ENCODE data around the gene DUSP10. TPM values are rescaled to one million over a fixed set of nuclear protein-coding genes. Genes with fewer than 3 reads are reported as not detected.

DUSP10 gene
- polyA plus RNA-seq, 1 experiment = 35.9 TPM

DNA sequence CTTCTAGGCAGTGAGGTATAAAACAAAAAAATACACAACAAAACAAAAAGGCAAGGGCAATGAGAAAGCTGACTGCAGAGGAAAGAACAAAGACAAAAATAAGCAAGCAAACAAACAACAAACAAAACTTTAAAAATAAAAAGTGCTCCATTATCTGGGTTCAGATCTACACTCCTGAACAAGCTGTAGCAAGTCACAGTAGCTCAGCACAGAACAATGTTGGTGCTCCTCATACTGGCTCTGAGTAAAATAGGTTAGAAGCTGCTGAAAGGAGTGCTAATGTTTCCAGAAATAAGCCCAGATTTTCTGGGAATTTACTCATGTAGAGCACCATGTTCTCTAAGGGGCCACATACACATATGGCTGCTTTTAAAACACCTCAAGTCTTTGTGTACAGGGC, 16.6 kb upstream of the DUSP10 start:
- Histone ChIP-seq H3K27me3 (ENCODE audit: control insufficient read depth, insufficient read depth, low read length) (no peaks in the 10 kb centered on the region), H3K27ac (ENCODE audit: low read depth, low read length) (no peak overlapping the region), H3K4me3 (ENCODE audit: low read depth, low read length) (no peak overlapping the region), H3K9me3 (ENCODE audit: control insufficient read depth, insufficient read depth, low read length) (no peaks in the 10 kb centered on the region)
- ChIA-PET POLR2A (interaction anchor here (1.0 kb wide), 1 partner anchor 17 kb away, joined by 3 read pairs; the partner anchor contains the start of gene DUSP10), CTCF (interaction anchor here (0.6 to 2.3 kb wide), 3 partner anchors 47 to 697 kb away, joined by 3 to 11 read pairs (median 3); no protein-coding TSS in a partner anchor)
- TF ChIP-seq, protein P1, sequence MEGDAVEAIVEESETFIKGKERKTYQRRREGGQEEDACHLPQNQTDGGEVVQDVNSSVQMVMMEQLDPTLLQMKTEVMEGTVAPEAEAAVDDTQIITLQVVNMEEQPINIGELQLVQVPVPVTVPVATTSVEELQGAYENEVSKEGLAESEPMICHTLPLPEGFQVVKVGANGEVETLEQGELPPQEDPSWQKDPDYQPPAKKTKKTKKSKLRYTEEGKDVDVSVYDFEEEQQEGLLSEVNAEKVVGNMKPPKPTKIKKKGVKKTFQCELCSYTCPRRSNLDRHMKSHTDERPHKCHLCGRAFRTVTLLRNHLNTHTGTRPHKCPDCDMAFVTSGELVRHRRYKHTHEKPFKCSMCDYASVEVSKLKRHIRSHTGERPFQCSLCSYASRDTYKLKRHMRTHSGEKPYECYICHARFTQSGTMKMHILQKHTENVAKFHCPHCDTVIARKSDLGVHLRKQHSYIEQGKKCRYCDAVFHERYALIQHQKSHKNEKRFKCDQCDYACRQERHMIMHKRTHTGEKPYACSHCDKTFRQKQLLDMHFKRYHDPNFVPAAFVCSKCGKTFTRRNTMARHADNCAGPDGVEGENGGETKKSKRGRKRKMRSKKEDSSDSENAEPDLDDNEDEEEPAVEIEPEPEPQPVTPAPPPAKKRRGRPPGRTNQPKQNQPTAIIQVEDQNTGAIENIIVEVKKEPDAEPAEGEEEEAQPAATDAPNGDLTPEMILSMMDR (IDR thresholded peaks at IDR 0.05; ENCODE audit: low read depth, low read length) = no peak
- DNase-seq (ENCODE audit: low read depth, low spot score) = no peak

DNA sequence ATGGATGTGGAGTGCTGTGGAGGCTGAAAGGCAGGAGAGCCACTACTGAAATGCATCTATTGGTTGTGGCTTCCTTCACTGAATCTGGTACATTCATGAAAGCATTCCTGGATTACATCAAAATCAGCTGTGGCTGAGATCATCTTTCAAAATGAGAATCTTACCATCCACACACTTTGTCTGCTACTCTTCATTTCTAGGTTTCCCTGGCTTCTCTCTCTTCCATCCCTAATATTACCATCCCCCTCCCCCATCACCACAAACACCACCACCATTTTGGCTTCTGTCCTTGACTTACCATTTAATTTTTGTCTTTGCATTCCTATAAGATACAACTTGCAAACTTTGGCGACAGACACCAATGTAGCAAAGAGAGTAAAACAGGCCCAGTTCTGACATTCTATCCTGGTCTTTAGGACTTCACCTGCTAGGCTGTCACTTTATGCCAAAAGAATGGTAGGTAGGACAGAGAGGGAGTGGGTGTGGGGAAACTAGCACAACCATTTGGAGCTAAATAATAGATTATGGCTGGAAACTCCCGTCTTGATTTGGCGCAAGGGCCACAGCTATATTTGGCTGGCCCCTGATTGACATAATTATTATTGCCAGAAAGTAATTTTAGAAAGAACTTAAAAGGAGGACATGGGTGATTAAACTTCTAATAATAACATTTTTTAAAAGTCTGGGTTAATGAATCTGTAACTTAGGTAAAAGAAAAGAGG, 15.1 kb upstream of the DUSP10 start:
- no peak for DNase-seq (ENCODE audit: low read depth, low spot score)

DNA sequence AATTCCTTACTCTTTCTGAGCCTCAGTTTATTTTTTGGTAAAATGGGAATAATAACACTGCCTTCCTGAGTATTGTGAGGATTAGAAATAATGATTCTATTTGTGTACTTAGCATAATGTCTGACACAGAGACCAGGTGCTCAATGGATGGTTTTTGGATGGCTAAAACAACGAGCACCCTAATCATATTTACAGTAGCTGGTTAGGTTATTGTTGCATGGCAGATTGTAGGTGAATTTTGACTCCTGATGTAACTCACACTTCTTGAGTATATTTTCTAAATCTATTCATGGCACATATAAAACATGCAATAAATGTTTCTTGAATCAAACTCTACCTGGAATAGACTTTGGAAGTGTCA, 11.9 kb upstream of the DUSP10 start:
- CTCF ChIA-PET = no interaction called here
- Histone ChIP-seq H3K4me3 (ENCODE audit: low read depth, low read length) (no peak overlapping the region), H3K27me3 (ENCODE audit: control insufficient read depth, insufficient read depth, low read length) (no peaks in the 10 kb centered on the region), H3K9me3 (ENCODE audit: control insufficient read depth, insufficient read depth, low read length) (no peaks in the 10 kb centered on the region), H3K27ac (ENCODE audit: low read depth, low read length) (no peak overlapping the region)
- POLR2A ChIA-PET = no interaction called here
- DNase-seq (ENCODE audit: low read depth, low spot score) = no peak
- TF ChIP-seq, protein P1 (IDR thresholded peaks at IDR 0.05; ENCODE audit: low read depth, low read length) = no peak

More for the DNA sequence above, 15.1 kb upstream of the DUSP10 start:
- TF ChIP-seq, protein P1 (IDR thresholded peaks at IDR 0.05; ENCODE audit: low read depth, low read length) = no peak
- Histone ChIP-seq H3K27ac (ENCODE audit: low read depth, low read length) (no peak overlapping the region), H3K27me3 (ENCODE audit: control insufficient read depth, insufficient read depth, low read length) (no peaks in the 10 kb centered on the region), H3K4me3 (ENCODE audit: low read depth, low read length) (no peak overlapping the region), H3K9me3 (ENCODE audit: control insufficient read depth, insufficient read depth, low read length) (no peaks in the 10 kb centered on the region)
- CTCF ChIA-PET = interaction anchor here (2.3 kb wide), 1 partner anchor 698 kb away, joined by 11 read pairs; no protein-coding TSS in a partner anchor
- POLR2A ChIA-PET = interaction anchor here (1.0 kb wide), 1 partner anchor 15 kb away, joined by 3 read pairs; the partner anchor contains the start of gene DUSP10

DNA sequence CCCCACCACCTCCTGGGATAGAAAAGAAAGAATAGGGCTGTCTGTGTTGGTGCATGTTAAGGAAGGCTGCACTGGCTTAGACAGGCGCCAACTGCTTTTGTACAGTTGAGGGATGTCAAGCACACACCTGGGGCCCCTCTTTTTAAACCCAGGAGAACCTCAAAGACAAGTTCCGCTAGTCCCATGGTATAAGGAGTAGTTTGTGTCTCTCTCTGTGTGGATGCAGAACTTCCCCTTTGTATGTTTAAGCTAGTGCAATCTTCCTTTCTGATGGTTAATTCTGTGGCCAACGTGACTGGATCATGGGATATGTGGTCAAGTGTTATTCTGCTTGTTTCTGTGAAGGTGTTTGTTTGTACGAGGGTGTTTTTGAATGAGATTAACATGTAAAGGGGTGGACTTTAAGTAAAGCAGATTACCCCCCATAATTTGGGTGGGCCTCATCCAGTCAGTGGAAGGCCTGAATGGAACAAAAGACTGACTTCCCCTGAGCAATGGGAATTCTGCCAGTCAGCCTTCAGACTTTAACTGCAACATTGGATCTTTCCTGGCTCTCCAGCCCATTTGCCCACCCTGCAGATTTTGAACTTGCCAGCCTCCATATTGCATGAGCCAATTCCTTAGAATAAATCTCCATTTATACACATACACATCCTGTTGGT, 9.5 kb upstream of the DUSP10 start:
- CTCF ChIA-PET = no interaction called here
- H3K27me3 ChIP-seq (ENCODE audit: control insufficient read depth, insufficient read depth, low read length) = no peaks in the 10 kb centered on the region
- DNase-seq (ENCODE audit: low read depth, low spot score) = no peak
- no peaks in the 10 kb centered on the region for H3K9me3 ChIP-seq (ENCODE audit: control insufficient read depth, insufficient read depth, low read length)
- H3K27ac ChIP-seq (ENCODE audit: low read depth, low read length) = no peak overlapping the region
- no peak overlapping the region for H3K4me3 ChIP-seq (ENCODE audit: low read depth, low read length)
- POLR2A ChIA-PET = no interaction called here
- TF ChIP-seq, protein P1 (IDR thresholded peaks at IDR 0.05; ENCODE audit: low read depth, low read length) = no peak

DNA sequence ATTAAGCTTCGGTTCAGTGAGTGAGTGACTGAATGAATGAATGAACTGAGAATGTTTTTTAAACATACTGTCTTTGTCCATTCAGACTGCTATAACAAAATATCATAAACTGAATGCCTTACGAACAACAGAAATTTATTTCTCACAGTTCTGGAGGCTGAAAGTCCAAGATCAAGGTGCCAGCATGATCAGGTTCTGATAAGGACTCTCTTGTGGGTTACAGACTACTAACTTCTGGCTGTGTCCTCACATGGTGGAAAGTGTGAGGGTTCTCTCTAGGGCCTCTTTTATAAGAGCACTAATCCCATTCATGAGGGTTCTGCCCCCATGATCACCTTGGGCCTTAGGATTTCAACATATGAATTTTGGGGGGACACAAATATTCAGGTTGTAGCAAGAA, 7.1 kb upstream of the DUSP10 start:
- no peak for DNase-seq (ENCODE audit: low read depth, low spot score)
- Histone ChIP-seq H3K4me3 (ENCODE audit: low read depth, low read length) (no peak overlapping the region), H3K27me3 (ENCODE audit: control insufficient read depth, insufficient read depth, low read length) (no peaks in the 10 kb centered on the region), H3K27ac (ENCODE audit: low read depth, low read length) (no peak overlapping the region), H3K9me3 (ENCODE audit: control insufficient read depth, insufficient read depth, low read length) (no peaks in the 10 kb centered on the region)
- ChIA-PET CTCF (interaction anchor here (0.7 kb wide), 1 partner anchor 706 kb away, joined by 3 read pairs; no protein-coding TSS in a partner anchor), POLR2A (no interaction called here)
- TF ChIP-seq, protein P1 (IDR thresholded peaks at IDR 0.05; ENCODE audit: low read depth, low read length) = no peak

Data from AG04450 (cell line).